ENCODE results near the gene PAPPA2.

DNA sequence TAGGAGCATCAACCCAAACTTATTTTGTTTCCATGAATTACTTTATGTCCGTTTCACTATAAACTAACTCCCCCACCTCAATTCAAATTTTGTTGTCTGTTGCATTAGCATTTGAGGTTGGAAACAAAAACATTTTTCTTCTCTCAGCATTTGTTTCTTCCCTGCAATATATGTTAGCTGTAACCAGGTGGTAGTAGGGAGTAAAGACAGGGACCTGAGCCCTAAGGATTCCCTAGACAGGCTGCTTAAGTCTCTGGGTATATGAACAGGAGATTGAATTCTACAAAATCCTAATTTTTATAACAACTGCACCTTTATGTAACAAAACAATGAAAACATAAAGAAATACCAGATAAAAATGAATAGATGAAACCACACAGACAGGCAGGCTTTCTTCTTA lies 242.6 kb downstream of the PAPPA2 start:
- TF ChIP-seq, protein P1, sequence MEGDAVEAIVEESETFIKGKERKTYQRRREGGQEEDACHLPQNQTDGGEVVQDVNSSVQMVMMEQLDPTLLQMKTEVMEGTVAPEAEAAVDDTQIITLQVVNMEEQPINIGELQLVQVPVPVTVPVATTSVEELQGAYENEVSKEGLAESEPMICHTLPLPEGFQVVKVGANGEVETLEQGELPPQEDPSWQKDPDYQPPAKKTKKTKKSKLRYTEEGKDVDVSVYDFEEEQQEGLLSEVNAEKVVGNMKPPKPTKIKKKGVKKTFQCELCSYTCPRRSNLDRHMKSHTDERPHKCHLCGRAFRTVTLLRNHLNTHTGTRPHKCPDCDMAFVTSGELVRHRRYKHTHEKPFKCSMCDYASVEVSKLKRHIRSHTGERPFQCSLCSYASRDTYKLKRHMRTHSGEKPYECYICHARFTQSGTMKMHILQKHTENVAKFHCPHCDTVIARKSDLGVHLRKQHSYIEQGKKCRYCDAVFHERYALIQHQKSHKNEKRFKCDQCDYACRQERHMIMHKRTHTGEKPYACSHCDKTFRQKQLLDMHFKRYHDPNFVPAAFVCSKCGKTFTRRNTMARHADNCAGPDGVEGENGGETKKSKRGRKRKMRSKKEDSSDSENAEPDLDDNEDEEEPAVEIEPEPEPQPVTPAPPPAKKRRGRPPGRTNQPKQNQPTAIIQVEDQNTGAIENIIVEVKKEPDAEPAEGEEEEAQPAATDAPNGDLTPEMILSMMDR (IDR thresholded peaks at IDR 0.05): no peak
- no peak for TF ChIP-seq POLR2A (IDR thresholded peaks at IDR 0.05)

Data from right lobe of liver (tissue), 4 donors.